Measurements from ENCODE around the gene POLR3B.

- TF ChIP-seq CTCF (optimal IDR thresholded peaks at IDR 0.05 in 1 of 3, IDR thresholded peaks at IDR 0.05 in 1 of 3, conservative IDR thresholded peaks at IDR 0.05 in 1 of 3; ENCODE audit: extremely low read depth in 1 of 3, insufficient read depth in 2 of 3, low read length in 3 of 3), result no peak
- no peak for TF ChIP-seq EZH2 (IDR thresholded peaks at IDR 0.05; ENCODE audit: low read length)
Observed at GRCh38 chr12:106445959-106446358, 88.4 kb downstream of the POLR3B start.

Data from keratinocyte (primary cell).